ENCODE data around the gene CRIP3. TPM values are rescaled to one million over a fixed set of nuclear protein-coding genes. Genes with fewer than 3 reads are reported as not detected.

The CRIP3 gene
- total and polyA plus RNA-seq, 2 donors (not counting 3 experiments of a cell fraction or from before 2014, with no cell fraction given), result not detected

GRCh38 chr6:43290905-43291355 lies 17.7 kb downstream of the CRIP3 start:
- no TSS peak for BruUV-seq (replicated peaks)
- FAIRE-seq (no peak), DNase-seq (ENCODE audit: low read depth, low spot score) (no peak)
- no peaks in the 10 kb centered on the region for H3K9me3 ChIP-seq (replicated peaks; ENCODE audit: control insufficient read depth, insufficient read depth, low read length)
- H3K27me3 ChIP-seq (ENCODE audit: control insufficient read depth in 2 of 2, insufficient read depth in 2 of 2, low read length in 2 of 2), result peaks cover 2 to 14% of the 10 kb centered on the region in 2 experiments
- POLR2A ChIA-PET, result no interaction called here
- no peak overlapping the region for H3K27ac ChIP-seq (ENCODE audit: insufficient read depth, low read depth, low read length)
- no peaks in the 10 kb centered on the region for H3K79me2 ChIP-seq (ENCODE audit: control insufficient read depth, insufficient read depth, low read length)
- TF ChIP-seq FOS (IDR thresholded peaks at IDR 0.05; ENCODE audit: borderline replicate concordance, insufficient read depth, low read length), result no peak
- TF ChIP-seq JUN (IDR thresholded peaks at IDR 0.05; ENCODE audit: borderline replicate concordance, insufficient read depth, insufficient read length, low read depth), result no peak
- TF ChIP-seq GATA2 (IDR thresholded peaks at IDR 0.05; ENCODE audit: insufficient read depth, insufficient read length, low read depth, low read length), result no peak
- TF ChIP-seq POLR2AphosphoS5 (IDR thresholded peaks at IDR 0.05; ENCODE audit: insufficient read depth, low read depth, low read length), result no peak
- no peak for TF ChIP-seq CTCF (IDR thresholded peaks at IDR 0.05; ENCODE audit: extremely low read depth in 1 of 2, insufficient read depth in 1 of 2, low read depth in 1 of 2, low read length in 2 of 2)
- intact Hi-C loops (cut with micrococcal nuclease) (no loop called here), dilution Hi-C loops (cut with MboI; ENCODE audit: extremely low pct_ligation_motif_present, low sequenced_read_pairs) (no loop called here)
- H3K4me1 ChIP-seq (ENCODE audit: control insufficient read depth, extremely low read depth, insufficient read depth, low read length), result no peaks in the 10 kb centered on the region
- H3K4me2 ChIP-seq (ENCODE audit: insufficient read depth, low read length), result no peak overlapping the region
- H3K9me1 ChIP-seq (replicated peaks; ENCODE audit: control insufficient read depth, extremely low read depth, insufficient read depth, low read length), result no peaks in the 10 kb centered on the region
- no peak overlapping the region for H3K9ac ChIP-seq (replicated peaks; ENCODE audit: extremely low read depth, insufficient read depth, low read length)
- H2AFZ ChIP-seq (ENCODE audit: low read depth, low read length), result no peak overlapping the region
- H3K36me3 ChIP-seq (ENCODE audit: control insufficient read depth in 2 of 2, extremely low read depth in 1 of 2, insufficient read depth in 2 of 2, low read length in 2 of 2), result no peaks in the 10 kb centered on the region
- no peak overlapping the region for H3K4me3 ChIP-seq (replicated peaks in 1 of 3; ENCODE audit: insufficient read depth in 1 of 3, low read depth in 1 of 3, low read length in 3 of 3)
- CTCF ChIA-PET, result interaction anchor here (1.8 kb wide), 1 partner anchor 14 kb away, joined by 3 read pairs; no protein-coding TSS in a partner anchor
- no peaks in the 10 kb centered on the region for H4K20me1 ChIP-seq (replicated peaks; ENCODE audit: control insufficient read depth, extremely low read depth, insufficient read depth, low read length)
